HG02588 (cell line): ENCODE data around the gene KIF22.
A peak's percentile ranks its signal among the peaks of the same experiment; 100 is the strongest.
"Not testable (repeated sequence)": the region's sequence is repeated elsewhere in the genome, so short reads cannot be mapped to it uniquely, and the experiment has no call there.

Experiments
- ATAC-seq: cut with Tn5 transposase; IDR thresholded peaks from one replicate; pipeline ENCODE4 v1.9.1; 2021; ENCODE audit warnings: mild to moderate bottlenecking, moderate library complexity; ENCODE audit not compliant: unreplicated experiment

KIF22 gene

GRCh38 chr16:29812754-29813643 lies 22.4 kb downstream of the KIF22 start:
- no peak for ATAC-seq

DNA sequence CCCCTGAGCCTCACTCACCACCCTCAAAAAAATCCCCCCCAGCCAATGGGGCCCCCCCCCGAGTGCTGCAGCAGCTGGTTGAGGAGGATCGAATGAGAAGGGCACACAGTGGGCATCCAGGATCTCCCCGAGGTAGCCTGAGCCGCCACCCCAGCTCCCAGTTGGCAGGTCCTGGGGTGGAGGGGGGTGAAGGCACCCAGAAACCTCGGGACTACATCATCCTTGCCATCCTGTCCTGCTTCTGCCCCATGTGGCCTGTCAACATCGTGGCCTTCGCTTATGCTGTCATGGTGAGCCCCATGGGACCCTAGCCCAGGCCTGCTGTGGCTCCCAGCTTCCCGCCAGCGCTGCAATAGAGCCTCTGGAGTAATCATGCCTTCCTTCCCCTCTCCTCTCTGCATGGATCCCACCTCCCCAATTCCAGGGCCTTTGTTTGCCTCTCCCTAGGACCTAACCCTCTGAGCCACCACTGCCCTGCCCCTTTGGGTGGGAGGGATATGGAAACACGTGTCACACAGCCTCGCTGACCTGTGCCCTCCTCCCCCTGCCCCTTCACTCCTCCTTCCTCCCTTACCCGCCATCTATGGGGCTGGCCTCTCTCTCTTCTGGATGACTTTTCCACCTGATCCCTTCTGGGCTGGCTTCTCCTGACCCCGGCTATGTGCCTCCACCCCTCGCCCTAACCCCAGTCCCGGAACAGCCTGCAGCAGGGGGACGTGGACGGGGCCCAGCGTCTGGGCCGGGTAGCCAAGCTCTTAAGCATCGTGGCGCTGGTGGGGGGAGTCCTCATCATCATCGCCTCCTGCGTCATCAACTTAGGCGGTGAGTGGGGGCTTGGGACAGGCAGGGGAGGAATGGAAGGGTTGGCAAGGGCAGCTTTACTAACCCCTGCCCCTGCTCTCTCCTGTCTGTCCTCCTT lies 23.4 kb downstream of the KIF22 start:
- ATAC-seq: no peak

DNA sequence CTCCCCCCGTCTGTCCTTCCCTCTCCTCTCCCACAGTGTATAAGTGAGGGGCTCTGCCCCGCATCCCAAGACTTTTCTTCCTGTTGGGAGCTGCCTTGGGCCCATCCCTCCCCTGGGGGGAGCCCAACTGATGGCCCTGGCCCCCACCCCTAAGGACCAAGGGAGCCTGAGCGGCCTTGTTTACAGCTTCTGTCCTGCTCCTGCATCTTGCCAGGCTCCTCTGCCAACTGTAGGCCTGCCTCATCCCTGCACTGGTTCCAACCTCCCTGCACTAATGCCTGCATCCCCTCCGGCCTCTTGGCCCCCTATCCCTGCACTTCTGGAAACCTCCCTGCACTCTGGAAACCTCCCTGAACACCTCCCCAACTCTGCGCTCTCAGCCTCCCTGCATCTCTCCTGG lies 24.0 kb downstream of the KIF22 start:
- ATAC-seq: no peak

DNA sequence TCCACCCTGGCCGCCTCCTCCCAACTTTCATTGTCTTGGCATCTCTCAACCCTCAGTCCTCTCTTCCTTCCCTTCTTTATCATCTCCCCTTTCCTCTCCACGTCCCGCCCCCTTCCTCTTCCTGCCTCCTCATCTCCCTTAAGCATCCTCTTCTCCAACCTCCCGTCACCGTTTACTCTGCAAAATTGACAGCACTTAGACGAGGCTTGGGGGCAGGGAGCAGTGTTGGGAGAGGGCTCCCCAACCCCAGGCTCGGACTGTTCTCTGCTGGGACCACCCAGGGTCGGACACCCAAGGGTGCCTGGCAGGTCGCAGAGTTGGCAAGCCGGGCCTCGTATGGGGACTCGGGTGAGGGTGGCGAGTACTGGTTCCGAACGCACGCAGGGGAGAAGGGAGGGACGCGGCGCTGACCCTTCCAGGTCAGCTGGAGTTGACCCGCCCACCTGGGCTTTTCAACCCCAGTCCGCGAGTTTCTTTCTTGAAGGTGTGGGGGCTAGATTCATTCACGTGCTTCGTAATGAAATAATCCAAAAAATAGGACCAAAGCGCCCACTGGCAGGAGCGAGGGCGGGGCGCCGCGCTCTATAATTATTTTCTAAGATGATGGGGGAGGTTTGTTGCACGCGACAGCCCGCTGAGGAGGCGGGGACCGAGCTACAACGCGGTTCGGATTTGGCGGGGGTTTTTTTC lies 24.6 kb downstream of the KIF22 start:
- ATAC-seq: no peak

- ATAC-seq: peak; percentile 49
Measured at GRCh38 chr16:29815793-29816693, 25.5 kb downstream of the KIF22 start, which contains the start of gene PAGR1. Gene PAGR1, plus strand, starts transcription at chr16:29816152. Its CDS starts 374 bp downstream, at chr16:29816526.

- peak; percentile 13 for ATAC-seq
Measured at GRCh38 chr16:29816694-29817441, 26.3 kb downstream of the KIF22 start.

GRCh38 chr16:29818082-29818481 lies 27.5 kb downstream of the KIF22 start:
- no peak for ATAC-seq

DNA sequence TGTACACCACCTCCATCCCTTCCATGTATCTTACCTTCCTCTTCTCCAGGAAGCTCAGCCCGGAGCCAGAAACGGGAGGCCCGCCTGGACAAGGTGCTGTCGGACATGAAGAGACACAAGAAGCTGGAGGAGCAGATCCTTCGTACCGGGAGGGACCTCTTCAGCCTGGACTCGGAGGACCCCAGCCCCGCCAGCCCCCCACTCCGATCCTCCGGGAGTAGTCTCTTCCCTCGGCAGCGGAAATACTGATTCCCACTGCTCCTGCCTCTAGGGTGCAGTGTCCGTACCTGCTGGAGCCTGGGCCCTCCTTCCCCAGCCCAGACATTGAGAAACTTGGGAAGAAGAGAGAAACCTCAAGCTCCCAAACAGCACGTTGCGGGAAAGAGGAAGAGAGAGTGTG lies 29.0 kb downstream of the KIF22 start:
- ATAC-seq: no peak

- no peak for ATAC-seq
Measured at GRCh38 chr16:29820271-29820701, 29.7 kb downstream of the KIF22 start, which contains the start of gene MVP. Gene MVP, plus strand, starts transcription at chr16:29820462. Its CDS starts 10,088 bp downstream, at chr16:29830550.

- peak; percentile 37 for ATAC-seq
Measured at GRCh38 chr16:29820730-29821642, 30.4 kb downstream of the KIF22 start.

GRCh38 chr16:29821643-29822115 lies 31.1 kb downstream of the KIF22 start:
- no peak for ATAC-seq

- no peak for ATAC-seq
Measured at GRCh38 chr16:29824589-29825144, 34.1 kb downstream of the KIF22 start.

GRCh38 chr16:29825145-29826044 lies 34.8 kb downstream of the KIF22 start:
- no peak for ATAC-seq

DNA sequence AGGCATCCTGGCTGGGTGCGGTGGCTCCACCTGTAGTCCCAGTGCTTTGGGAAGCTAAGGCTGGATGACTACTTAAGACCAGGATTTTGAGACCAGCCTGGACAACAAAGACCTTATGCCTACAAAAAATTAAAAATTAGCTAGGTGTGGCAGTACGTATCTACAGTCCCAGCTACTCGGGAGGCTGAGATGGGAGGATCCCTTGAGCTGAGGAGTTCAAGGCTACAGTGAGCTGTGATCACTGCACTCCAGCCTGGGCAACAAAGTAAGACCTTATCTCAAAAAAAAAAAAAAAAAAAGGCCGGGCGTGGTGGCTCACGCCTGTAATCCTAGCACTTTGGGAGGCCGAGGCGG lies 35.8 kb downstream of the KIF22 start:
- ATAC-seq: no peak

- no peak for ATAC-seq
Measured at GRCh38 chr16:29830774-29831173, 40.2 kb downstream of the KIF22 start.

- ATAC-seq: no peak
Measured at GRCh38 chr16:29831490-29831889, 40.9 kb downstream of the KIF22 start.

DNA sequence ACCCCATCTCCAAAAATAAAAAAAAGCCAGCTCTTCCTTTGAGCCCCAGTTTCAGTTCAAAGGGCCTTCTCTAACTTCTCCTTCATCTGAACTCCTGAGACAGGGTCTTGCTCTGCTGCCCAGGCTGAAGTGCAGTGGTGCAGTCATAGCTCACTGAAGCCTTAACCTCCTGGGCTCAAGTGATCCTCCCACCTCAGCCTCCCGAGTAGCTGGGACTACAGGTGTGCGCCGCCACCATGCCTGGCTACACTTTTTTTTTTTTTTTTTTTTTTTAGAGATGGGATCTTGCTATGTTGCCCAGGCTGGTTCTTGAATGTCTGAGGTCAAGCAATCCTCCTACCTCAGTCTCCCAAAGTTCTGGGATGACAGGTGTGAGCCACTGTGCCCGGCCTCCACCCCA lies 42.7 kb downstream of the KIF22 start:
- ATAC-seq: not testable (repeated sequence)
